ENCODE results near the gene TNPO1. TPM values are rescaled to one million over a fixed set of nuclear protein-coding genes. Genes with fewer than 3 reads are reported as not detected.
"Not testable (repeated sequence)": the region's sequence is repeated elsewhere in the genome, so short reads cannot be mapped to it uniquely, and the experiment has no call there.

TNPO1 gene
- polyA plus RNA-seq (2014; cell fraction: cytosol; rRNA removed) = 112 and 150 TPM in 2 replicates
- polyA plus RNA-seq (2014; cell fraction: nucleus; rRNA removed) = 56.7 and 60.4 TPM in 2 replicates

DNA sequence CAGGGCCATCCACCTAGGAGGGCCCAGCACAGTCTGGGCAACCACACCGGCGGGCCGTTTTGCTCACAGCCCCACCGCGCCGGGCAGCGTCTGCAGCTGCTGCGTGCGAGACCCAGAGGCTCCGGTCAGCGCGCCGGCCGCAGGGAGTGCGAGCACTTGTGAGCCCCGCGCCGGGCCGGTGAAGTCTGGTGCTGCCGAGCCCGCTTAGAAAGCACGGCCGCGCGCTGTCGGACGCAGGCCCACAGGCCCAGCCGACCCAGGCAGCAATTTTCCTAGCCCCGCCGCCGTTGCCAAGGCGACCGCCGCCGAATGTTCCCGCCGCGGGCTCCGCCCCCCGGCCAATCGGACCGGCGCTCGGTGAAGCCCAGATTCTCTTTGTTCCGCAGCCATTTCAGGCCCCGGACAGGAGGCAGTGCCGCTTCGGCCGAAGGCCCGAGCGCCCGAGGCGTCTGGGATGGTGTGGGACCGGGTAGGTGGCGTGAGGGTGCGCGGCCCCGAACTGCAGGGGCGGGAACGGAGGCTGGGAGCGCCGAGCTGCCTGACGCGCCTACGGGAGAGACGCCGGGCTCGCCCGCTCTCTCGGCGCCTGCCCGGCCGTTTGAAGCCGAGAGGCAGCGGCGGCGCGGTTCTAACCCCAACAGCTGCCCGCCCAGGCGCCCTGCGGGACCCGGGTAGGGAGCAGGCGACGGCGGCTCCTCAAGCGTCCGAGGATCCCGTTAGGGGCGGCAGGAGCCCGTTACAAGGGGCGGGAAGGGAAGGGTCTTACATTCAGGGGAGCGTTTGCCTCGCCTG lies at the start of gene TNPO1:
Gene TNPO1 (plus strand): TSS at position 378 of the 792 bp plus-strand sequence. CDS start 77 bp downstream, at position 455.
- DNase-seq (ENCODE audit: low spot score) = peak; percentile 93

DNA sequence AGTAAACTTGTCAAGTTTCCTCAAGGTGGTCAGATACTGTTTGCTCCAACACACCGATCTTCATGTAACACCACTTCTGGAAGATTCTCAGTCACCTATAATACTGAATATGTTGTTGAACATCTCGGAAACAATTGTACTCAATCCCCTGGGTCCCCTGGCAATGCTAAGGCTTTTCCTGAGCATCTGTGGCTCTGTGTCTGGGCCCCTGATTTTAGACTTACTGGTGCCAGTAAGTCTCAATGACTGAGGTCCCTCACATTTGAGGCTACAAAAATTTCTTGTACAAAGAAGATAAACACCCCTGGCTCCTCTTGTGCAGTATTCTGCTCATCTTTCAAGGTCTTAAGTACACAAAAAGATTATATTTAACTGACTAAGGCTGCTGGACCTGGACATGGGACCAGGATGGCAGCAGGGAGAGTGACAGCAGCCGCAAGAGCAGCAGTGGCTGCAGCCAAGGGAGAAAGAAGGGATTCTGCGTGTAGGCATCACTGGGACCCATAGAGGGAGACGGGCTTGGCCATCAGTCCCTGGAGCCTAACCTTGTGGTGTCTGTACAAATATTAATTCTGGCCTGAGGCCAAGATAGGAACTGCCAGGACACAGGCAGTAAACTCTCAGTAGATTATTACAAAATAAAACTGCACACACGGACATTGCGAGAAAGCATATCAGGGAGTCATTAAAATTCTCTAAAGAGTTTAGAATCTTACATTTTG lies 49.0 kb upstream of the TNPO1 start:
- DNase-seq (ENCODE audit: low spot score) = peak; percentile 67

DNA sequence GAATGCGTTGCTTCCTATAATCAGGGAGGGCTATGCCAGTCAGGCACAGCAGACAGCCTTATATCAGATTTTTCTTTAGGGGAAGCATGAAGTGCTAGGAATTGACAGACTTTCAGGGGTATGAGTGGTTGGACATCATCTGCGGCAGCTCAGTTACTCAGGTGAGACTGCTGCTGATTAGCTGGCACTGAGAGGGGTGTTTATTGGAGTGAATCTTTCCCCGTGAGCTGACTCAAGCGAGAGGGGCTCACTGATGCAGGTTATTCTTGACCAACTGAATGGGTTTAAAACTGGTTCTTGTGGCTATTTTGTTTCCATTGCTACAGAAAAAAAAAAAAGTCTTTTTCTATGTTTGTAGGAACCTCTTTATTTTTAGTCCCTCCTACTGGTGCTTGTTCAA lies 46.2 kb upstream of the TNPO1 start:
- DNase-seq (ENCODE audit: low spot score) = no peak

DNA sequence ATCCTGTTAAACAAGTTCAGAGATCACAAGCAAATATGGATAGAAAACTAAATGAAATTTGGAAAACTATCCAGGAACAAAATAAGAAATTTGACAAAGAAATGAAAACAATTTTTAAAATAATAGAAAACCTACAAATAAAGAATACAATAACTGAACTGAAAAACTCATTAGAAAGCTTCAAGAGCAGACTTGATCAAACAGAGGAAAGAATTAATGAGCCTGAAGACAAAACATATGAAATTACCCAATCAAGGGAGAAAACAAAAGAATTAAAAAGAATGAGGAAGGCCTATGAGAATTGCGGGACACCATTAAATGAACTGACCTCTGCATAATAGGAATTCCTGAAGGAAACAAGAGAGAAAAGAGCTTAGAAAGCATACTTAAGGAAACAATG lies 39.8 kb upstream of the TNPO1 start:
- no peak for DNase-seq (ENCODE audit: low spot score)

DNA sequence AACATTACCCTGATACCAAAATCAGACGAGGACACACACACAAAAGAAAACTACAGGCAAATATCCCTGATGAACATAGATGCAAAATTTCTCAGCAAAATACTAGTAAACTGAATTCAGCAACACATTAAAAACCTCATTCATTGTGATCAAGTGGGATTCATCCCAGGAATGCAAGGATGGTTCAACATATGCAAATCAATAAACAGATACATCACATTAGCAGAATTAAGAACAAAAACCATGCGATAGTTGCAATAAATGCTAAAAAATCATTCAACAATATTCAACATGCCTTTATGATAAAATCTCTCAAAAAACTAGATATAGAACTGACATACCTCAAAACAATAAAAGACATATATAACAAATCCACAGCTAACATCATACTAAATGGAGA lies 36.9 kb upstream of the TNPO1 start:
- no peak for DNase-seq (ENCODE audit: low spot score)

DNA sequence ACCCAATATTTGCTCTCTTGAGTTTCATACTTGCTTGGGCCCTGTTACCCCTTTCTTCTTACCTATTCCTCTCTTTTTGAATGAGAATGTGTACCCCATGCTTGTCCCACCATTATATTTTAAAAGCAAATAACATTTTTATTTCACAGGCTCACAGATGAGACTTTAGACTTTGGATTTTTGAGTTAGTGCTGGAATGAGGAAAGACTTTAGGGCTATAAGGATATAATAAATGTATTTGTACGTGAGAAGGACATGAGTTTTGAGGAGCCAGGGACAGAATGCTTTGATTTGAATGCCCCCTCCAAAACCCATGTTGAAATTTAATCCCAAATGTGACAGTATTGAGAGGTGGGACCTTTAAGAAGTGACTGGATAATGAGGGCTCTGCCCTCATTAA lies 33.1 kb upstream of the TNPO1 start:
- DNase-seq (ENCODE audit: low spot score) = no peak

DNA sequence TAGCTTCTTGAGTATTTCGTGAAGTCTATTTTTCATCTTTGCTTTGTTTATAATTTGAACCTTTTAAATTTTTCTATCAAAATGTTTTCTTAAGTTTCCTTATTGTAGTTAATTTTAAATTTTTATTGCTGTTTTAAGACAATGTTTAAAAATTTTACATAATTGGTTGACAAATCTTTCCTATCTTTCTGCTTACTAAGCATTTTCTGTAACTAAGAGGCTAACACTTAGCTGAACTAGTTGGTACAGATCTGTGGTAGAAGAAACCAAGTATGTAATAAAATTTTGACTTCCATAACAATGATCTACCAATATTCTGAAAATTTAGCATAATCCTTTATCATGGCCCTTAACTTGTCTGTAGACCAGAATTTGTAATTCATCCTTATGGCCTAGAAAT lies 32.3 kb upstream of the TNPO1 start:
- no peak for DNase-seq (ENCODE audit: low spot score)

DNA sequence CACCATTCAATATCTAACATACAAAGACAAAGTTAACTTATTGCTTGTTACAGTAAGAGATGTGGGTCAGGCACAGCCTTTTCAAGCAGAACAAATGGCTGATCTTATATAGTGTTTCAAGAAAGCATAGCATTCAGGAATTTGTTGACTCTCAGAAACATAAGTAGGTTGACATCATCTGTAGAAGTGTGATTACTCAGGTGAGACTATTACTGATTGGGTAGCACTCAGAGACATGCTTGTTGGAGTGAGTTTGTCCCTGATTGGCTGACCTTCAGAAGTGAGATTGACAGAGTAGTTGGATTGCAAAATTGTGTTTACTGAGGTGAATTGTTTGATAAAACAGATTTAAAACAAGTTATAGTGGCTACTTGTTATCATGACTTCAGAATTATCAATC lies 30.7 kb upstream of the TNPO1 start:
- DNase-seq (ENCODE audit: low spot score) = no peak

DNA sequence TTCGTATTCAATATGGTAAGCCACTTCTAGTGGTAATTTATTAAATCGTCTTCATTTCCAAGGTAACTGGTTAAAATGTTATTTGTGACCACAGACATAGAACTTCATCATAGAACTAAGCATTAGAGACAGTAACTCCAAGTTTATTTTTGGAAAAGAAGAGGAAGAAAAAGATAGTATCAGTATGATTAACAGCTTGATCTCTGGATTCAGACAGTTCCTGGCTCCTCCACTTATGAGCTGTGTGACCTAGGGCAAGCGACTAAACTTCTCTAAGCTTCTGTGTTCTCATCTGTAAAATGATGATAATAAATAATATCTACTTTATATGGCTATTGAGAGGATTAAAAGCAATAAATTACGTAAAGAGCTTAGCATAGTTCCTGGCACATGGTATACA lies 29.8 kb upstream of the TNPO1 start:
- DNase-seq (ENCODE audit: low spot score) = no peak

DNA sequence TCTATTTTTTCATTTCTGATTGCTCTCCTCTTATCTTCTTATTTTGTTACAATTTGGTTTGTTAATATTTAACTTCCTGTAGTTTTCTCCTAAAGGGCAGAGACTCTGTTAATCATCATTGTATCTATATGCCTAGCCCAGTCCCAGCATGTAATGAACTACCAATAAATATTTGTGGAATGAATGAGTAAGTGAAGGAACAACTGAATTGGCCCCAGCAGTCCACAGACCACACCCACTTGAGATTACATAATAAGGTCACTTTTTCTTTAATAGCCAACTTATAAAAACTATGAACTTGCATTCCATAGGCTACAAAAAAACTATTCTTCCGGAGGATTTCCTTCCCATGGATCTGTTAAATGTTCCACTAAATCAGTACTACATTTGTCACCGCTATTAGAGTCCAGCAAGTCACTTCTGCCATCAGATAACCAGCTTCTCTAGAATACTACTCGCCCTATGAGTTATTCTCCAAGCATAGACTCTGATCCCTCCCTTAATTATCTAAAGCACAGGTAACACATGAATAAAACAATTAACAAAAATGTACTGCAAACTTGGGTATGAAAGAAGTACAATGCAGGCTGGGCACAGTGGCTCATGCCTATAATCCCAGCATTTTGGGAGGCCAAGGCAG lies 27.5 kb upstream of the TNPO1 start:
- DNase-seq (ENCODE audit: low spot score) = no peak

DNA sequence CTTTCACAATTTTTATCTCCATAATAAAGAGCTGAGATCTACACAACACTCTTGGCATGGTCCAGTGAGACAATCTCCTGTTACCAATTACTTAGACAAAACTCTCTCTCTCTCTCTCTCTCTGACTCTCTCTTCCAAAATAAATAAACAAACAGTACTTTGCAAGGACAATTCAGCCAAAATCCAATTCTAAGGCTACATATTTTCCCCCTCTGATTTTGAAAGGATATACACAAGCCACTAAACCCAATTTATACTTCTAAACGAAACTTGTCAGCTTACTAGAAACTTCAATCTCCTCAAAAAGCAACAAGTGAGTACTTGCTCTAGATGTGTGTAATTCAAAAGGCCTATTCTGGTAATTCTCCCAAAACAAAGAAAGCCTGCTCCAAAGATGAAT lies 26.3 kb upstream of the TNPO1 start:
- DNase-seq (ENCODE audit: low spot score) = no peak

DNA sequence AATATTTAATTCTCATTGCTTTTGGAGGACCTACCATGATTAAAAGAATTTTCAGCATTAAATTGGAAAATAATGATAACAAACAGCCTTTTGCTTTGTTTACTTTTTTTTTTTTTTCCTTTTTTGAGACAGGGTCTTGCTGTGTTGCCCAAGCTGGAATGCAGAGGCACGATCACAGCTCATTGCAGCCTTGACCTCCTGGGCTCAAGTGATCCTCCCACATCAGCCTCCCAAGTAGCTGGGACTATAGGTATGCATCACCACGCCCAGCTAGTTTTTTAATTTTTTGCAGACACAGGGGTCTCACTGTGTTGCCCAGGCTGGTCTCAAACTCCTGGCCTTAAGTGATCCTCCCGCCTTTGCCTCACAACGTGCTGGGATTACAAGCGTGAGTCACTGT lies 23.8 kb upstream of the TNPO1 start:
- not testable (repeated sequence) for DNase-seq (ENCODE audit: low spot score)

DNA sequence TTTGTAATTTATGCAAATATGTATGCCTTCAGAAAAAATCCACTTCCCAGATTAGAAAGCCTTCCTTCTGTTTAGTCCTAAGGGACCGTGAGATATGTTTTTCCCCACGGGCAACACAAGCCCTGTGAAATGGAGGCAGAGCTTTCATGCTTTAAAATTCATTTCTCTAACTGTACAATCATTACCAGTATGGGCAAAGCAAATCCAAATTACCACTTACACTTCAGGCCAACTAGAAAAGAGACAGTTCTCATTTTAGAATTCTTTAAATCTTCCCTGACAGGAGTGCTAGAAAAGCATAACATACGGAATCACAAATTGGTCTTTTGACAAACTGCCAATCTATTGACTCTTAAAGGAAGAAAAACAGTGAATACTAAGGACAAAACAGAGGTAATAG lies 20.5 kb upstream of the TNPO1 start:
- no peak for DNase-seq (ENCODE audit: low spot score)

DNA sequence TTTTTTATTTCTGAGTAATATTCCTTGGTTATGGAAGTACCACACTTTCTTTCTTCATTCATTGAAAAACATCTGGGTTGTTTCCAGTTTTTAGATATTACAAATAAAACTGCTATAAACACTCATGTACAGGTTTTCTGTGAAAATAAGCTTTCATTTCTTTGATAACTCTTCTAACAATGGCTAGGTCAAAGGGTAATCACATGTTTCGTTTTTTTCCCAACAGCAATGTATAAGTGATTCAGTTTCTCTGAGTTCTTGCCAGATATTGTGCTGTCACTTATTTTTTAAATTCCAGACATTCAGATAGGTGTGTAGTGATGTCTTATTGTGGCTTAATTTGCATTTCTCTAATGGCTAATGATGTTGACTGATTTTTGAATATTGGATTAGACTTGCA lies 16.7 kb upstream of the TNPO1 start:
- no peak for DNase-seq (ENCODE audit: low spot score)

DNA sequence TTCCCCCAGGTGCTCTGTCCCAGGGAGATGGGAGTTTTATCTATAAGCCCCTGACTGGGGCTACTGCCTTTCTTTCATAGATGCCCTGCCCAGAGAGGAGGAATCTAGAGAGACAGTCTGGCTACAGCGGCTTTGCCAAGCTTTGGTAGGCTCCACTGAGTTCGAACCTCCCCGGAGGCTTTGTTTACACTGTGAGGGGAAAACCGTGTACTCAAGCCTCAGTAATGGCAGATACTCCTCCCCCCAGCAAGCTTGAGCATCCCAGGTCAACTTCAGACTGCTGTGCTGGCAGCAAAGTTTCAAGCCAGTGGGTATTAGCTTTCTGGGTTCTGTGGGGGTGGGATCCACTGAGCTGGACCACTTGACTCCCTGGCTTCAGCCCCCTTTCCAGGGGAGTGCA lies 7.8 kb upstream of the TNPO1 start:
- DNase-seq (ENCODE audit: low spot score) = not testable (repeated sequence)

DNA sequence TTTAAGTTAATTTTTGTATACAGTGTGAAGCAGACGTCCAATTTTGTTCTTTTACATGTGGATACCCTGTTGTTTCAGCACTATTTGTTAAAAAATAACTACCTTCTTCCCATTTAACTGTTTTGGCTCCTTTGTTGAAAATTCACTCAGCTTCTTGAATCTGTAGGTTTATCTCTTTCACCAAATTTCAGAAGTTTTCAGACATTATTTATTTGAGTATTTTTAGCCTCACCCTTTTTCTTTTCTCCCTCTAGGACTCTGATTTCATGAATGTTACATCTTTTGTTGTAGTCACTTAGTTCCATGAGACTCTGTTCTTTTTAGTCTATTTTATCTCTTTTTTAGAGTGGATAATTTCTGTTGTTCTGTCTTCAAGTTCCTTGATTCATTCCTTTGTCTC lies 4.6 kb upstream of the TNPO1 start:
- no peak for DNase-seq (ENCODE audit: low spot score)

DNA sequence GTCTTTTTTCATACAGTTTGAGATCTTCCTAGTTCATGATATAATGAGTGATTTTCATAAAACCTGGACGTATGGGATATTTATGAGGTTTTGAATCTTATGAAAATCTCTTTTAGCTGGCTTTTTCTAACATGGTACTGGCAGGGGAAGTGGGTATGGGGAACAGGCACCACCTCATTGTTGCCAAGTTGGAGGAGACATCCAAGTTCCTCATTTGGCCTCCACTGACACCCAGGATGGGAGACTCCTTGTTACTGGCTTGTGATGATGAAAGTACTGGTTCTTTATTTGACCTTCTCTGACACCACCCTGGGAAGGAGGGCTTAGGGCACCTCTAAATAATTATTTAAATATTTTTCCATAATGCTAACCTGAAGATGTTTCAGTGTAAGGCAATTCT lies 4.0 kb upstream of the TNPO1 start:
- DNase-seq (ENCODE audit: low spot score) = no peak

DNA sequence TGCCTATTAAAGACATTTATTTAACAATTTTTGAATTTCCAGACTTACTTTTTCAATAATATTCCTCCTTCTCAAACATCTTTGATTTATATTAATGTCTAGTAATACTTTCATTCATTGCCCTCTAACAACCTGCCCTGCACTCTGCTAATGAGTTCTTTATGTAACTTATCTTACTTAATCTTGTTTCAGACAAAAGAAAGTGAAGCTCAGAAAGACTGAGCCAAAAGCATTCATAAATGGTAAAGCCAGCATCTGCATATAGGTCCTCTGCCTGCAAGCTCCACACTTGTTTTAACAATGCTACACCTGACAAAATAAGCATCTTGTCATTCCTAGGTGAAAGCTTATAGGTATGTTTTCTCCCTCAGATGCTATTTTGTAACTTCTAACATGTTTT lies 2.4 kb upstream of the TNPO1 start:
- DNase-seq (ENCODE audit: low spot score) = peak; percentile 36

DNA sequence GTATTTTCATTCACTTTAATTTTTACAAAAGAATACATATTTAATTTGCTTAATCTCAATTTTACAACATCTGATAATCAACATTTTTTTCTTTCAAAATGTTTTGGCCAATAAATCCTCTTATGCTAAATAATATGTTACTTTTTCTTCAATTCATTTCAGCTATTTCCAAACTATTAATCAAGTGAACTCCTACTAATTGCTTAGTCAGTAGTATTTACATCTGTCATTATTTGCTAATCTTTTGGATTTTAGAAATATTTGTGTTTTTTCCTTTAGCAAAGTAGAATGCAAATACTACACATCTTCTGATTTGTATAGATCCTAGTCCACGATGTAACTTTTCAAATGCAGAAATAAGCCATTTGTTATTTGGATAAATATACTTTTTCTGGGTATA lies 1.6 kb upstream of the TNPO1 start:
- no peak for DNase-seq (ENCODE audit: low spot score)

DNA sequence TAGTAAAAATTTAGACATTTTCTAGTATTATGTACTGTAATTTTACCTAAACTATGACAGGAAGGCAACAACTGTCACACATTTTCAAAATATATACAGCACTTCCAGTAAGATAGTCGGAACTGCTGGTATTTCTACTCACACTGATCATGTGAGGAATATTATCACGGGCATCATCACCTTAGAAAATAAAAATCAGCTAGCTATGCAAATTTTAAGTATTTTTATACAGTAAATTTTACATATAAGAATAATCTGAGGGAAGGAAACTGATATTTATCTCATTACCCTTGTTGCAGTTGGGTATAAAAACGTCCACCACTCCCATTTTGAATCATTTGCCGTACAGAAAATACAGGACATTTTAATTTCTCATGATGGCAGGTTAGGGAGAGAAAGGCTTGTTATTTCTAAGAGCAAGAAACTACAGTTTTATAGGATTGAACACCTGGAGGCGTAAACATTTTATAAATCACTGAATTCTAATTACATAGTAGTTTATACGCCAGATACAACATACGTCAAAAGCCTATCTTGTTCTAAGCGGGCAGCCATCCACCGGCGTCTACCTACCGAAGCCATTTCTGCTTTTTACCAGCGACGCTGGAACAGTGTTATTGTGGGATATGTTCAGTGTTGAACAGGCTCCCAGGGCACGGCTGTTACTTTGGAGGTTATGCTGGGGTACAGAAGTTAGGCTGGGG lies 729 bp upstream of the TNPO1 start:
- DNase-seq (ENCODE audit: low spot score) = no peak

DNA sequence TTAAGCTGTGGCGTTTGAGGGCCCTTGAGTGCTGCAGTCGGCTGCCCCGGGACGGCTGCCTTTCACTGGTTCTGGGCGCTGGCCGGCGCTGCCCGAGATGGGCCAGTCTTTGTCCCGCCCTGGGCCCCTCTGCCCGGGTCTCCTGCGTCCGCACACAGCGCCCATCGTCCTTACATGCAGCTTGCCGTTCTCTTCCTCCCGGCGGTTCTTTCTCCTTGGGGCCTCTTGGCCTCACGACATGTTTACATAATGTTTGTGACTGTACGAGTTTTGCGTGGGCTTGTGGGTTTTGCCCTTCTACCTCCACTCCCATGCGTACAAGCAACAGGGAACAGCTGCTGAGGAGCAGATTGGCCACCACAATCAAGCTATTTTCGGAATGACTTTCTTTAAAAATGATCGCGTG lies 618 bp downstream of the TNPO1 start:
- DNase-seq (ENCODE audit: low spot score) = no peak

DNA sequence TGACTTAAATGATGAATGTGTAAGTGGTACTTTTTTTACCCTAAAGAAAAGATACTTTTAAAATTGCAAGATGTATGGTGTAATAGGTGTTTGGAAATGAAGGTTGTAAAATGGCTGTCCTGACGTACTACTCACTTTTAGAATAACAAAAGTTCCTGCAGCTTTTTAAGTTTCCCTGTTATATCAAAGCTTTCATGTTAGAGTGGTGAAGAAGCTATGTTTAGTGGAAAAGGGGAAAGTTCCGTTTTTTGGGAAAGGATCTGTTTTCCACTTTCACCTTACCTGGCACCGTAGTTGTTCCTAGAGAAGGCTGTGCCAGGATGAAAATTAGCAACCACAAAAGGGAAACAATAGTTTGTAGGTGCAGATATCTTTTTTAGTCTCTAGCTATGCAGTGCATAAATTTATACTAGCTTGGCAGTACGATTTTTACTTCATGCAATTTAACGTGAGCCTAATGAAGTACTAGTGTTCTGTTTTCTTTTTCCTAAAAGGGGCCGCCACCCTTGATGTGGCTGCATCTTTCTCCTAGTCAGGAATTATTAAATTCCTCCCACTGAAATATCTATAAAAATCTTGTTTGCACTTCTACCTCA lies 1.3 kb downstream of the TNPO1 start:
- no peak for DNase-seq (ENCODE audit: low spot score)

Data from SK-N-DZ (cell line).